Vagina (tissue), 2 donors: ENCODE results near the gene IQSEC1.

Source experiments
- CTCF ChIP-seq, 3 experiments: fragments of 450-650 bp in 2 of 3; fragments of 200-600 bp in 1 of 3; sonication (generic) in 1 of 3; IDR thresholded peaks; one replicate each; pipeline ENCODE4 v1.5.1; 2017 to 2019; ENCODE audit warnings: antibody characterized with exemption in 3 of 3, mild to moderate bottlenecking in 2 of 3, moderate library complexity in 2 of 3
- POLR2A ChIP-seq, 2 donors: fragments of 450-650 bp; IDR thresholded peaks; one replicate each; pipeline ENCODE4 v1.6.1; 2017; ENCODE audit warnings: antibody characterized with exemption in 2 of 2, mild to moderate bottlenecking in 2 of 2, moderate library complexity in 2 of 2
- POLR2AphosphoS5 ChIP-seq, 2 donors: sonication (generic); formaldehyde crosslinking; IDR thresholded peaks; one replicate each; pipeline ENCODE4 v1.9.0; 2017; ENCODE audit warnings: antibody characterized with exemption in 2 of 2, mild to moderate bottlenecking in 2 of 2, low read depth in 1 of 2; ENCODE audit not compliant: insufficient read depth in 1 of 2

GRCh38 chr3:12940854-12941253 lies 132.4 kb downstream of the IQSEC1 start:
- TF ChIP-seq CTCF (IDR thresholded peaks at IDR 0.05) (no peak), POLR2A (IDR thresholded peaks at IDR 0.05) (no peak), POLR2AphosphoS5 (IDR thresholded peaks at IDR 0.05; ENCODE audit: insufficient read depth in 1 of 2, low read depth in 1 of 2) (no peak)
